HG03571 (cell line): Measurements from ENCODE around the gene NSL1.
"Not testable (repeated sequence)": the region's sequence is repeated elsewhere in the genome, so short reads cannot be mapped to it uniquely, and the experiment has no call there.

Experiments
- ATAC-seq: cut with Tn5 transposase; IDR thresholded peaks from one replicate; pipeline ENCODE4 v1.9.1; 2021; ENCODE audit not compliant: unreplicated experiment

NSL1 gene

DNA sequence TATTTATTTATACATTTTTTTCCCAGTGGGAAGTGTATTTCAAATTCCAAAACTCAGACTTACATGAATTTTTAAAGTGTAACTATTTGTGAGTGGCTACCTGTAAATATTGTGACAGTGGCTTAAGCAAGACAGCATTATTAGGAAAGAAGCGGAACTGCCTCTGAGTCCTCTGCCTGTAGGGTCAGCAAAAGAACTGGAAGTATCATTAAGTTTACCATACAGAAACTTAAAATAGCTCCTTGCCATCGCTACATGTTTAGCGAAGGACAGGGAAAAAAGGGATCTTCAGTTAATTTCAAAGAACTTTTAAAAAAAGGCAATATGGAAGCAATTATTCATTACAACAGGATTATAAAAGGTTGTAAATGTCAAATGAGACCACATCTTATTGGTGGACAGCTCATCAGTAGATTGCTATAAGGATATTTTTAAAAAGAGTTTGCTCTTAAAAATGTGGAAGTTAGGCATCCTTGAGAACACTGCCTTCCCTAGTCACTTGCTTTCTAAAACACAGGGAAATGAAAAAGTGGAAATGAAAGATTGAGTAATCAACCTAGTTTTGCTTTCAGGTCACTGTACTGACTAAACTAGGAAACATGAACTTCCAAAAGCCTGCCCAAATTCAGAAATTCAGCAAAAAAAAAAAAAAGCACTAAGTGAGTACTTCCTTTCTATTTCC, 39.2 kb downstream of the NSL1 start:
- ATAC-seq: no peak

DNA sequence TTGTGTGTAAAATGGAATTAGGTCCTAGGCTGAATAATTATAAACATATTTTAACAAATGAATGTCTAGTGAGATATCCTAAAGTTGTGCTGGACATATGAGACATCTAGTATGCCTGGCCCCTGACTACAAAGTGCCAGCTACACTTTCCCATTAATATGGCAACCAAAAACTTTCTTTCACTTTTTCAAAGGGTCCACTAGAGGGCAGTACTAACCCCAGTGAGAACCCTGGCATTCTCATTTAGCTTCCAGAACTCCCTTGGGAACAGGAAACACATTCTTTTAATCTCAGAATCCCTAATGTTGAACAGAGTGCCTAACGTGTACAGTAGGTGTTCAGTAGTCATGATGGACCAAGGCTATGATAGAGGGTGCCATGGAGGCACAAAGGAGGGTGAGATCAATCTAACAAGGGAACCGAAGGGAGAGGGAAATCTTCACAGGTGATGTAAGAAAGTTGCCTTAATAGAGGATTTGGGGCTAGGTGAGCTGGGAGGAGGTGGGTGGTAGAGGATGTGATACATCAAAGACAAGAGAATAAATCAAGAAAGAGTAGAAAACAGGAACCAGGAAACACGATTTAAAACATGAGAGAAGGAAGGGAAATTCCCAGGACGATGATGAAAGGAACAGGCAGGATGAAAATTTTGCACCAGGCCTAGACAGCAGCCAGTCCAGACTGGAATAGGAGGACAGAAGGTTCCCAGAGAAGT, 41.6 kb downstream of the NSL1 start:
- ATAC-seq: no peak

DNA sequence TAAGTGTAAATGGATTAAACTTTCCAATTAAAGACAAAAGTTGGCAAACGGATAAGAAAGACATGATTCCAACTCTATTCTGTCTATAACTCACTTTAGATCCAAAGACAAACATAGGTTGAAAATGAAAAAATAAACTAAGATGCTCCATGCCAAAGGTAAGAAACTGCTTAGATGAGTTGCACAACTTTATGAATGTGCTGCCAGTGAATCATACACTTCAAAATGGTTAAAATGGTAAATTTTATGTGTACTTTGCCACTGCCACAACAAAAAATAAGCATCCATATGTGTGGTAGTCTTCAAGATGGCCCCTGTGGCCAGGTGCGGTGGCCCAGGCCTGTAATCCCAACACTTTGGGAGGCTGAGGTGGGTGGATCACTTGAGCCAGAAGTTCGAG, 45.0 kb downstream of the NSL1 start:
- ATAC-seq: no peak

DNA sequence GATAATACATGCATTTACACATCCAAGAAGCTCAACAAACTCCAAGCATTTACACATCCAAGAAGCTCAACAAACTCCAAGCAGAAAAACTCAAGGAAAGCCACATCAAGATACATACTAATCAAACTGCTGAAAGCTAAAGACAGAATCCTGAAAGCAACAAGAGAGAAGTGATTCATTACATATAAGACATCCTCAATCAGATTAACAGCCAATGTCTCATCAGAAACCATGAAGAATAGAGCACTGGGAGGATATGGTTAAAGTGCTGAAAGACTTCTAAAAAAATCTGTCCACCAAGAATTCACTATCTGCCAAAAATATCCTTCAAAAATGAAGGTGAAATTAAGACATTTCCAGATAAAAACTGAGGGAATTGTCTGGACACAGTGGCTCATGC, 46.3 kb downstream of the NSL1 start:
- no peak for ATAC-seq

DNA sequence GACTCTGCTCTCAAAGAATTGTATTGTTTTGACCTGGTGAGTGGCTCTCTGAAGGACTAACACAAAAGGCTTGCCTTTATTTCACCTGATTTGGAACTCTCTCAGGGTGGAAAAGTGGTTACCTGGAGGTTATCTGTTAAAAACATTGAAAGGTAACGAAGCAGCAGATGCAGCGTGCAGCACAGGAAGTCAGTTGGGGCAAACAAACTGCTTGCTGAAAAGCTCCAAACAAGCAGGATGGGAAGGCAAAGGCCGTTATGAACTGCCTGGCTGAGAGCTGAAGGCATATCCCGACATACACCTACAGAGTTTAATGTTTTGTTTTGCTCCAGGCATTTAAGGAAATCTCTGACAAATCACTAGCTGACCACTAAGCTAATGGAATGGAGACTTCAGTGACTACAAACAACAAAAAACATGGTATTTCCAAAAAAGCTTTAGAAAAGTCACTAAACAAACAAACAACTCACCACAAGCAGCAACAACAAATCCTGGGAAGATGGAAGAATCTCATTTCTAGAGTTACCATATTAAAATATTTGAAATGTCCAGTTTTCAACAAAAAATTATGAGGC, 47.6 kb downstream of the NSL1 start:
- ATAC-seq: no peak

DNA sequence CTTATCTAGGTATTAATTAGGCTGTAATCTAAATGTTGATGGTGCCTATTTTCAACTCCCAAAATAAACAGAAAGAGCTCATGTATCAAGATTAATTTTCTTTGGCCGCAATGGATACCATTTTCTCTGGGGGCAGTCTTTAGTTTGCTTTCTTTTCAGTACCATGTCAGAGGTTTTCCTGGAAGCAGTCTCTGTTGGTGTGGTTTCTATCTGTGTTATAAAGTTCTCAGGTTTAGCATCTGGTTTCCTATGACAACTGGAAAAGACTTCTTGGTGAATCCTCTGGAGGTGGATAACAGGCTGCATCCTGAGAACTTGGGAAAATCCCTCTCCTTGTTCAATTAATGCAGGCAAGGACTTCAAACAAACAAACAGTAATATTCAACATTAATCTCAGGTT, 53.2 kb downstream of the NSL1 start:
- no peak for ATAC-seq

DNA sequence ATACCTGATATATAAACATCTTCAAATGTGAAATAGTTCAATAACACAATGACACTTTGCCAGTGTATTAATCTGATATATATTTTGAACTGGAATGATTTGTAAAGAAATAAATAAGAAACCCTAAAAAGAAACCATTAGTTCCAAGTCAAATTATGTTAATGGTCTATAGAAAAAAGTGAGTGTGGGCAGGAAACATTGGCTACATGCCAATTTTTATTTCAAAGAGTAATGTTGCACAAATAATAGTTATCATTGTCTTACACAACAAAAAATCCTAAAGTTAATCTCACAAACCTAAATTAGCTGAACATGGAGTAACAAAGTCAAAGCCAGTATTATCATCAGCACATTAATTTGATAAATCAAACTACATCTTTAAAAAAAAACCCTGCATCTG, 54.0 kb downstream of the NSL1 start:
- no peak for ATAC-seq

DNA sequence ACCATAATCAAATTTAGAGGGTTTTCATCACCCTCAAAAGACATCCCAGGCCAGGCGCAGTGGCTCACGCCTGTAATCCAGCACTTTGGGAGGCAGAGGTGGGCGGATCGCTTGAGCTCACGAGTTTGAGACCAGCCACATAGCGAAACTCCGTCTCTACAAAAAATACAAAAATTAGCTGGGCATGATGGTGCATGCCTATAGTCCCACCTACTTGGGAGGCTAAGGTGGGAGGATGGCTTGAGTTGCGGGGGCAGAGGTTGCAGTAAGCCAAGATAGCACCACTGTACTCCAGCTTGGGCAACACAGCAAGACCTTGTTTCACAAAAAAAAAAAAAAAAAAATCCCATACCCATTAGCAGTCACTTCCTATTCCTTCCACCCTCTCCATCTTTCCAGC, 58.5 kb downstream of the NSL1 start:
- ATAC-seq: no peak

DNA sequence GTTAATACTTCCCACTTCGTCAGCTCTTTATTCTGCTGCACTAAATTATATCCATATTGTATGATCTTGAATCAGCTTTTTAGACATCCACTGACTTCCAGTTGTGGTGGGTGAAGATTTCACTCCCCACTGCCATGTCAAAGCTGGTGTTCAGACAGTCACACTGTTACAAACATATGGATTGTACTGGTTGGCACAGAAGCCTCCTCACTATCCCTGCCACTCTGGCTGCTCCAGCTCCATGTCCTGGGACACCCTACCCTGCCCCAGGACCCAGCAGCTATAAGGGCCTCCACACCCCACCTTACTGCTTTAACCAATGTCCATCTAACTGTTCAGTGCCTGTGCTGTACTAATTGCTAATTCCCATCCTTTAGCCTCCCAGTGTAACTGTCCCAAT, 59.9 kb downstream of the NSL1 start:
- no peak for ATAC-seq

DNA sequence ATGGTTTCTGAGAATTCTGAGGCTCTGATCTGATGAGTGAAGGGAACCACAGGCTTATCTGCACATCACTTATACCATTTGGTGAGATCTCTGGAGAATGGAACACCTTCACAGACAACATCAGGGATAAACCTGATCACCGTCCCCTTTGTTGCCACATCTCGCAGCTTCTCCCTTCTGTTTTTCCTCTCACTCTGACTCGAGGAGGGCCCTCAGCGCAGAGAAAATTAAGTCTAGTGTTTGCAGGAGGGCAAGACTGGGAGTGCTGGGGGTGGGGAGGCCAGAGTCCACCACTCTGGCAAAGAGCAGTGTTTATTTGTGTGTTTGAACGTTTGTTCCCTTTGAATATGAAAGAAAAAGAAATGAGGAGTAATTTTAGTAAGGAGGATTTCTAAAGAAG, 63.0 kb downstream of the NSL1 start:
- no peak for ATAC-seq

DNA sequence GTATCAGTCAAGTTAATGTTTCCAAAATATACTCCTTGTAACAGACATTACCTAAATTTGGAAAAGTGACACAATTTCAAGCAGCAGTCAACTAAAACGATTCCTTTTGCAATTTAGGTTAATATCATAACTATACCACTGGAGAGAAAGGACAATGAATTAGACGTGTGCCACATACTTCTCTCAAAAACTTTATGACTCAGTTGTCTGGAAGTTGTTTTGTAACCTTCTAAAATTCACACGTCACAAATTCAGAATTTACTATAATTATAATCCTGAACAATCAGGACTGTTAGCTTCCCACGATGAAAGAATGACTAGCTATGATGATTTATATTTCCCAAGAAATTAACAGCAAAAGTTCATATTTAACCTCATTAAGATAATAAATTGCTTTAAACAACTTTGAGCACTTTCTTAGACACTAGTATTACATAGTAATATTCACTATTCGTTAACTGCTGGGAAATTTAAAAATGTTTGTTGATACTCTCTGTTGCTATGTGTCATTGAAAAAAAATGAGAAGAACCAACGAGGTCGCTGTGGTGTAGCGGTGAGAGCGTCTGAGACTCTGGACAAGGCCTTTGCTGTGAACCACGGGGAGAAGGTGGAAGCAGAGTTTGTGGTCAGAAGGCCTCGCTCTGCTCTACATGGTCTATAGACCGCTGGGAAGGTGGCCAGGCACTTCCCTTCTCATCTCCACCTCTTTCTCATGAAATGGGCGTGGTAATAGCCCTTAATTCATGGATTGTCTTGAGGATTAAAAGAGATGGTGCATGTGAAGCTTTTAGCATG, 64.0 kb downstream of the NSL1 start:
- no peak for ATAC-seq

DNA sequence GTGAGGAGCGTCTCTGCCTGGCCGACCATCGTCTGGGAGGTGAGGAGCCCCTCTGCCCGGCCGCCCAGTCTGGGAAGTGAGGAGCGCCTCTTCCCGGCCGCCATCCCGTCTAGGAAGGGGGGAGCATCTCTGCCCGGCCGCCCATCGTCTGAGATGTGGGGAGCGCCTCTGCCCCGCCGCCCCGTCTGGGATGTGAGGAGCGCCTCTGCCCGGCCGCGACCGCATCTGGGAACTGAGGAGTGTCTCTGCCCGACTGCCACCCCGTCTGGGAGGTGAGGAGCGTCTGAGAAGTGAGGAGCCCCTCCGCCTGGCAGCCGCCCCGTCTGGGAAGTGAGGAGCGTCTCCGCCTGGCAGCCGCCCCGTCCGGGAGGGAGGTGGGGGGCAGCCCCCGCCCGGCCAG, 66.9 kb downstream of the NSL1 start:
- ATAC-seq: not testable (repeated sequence)

DNA sequence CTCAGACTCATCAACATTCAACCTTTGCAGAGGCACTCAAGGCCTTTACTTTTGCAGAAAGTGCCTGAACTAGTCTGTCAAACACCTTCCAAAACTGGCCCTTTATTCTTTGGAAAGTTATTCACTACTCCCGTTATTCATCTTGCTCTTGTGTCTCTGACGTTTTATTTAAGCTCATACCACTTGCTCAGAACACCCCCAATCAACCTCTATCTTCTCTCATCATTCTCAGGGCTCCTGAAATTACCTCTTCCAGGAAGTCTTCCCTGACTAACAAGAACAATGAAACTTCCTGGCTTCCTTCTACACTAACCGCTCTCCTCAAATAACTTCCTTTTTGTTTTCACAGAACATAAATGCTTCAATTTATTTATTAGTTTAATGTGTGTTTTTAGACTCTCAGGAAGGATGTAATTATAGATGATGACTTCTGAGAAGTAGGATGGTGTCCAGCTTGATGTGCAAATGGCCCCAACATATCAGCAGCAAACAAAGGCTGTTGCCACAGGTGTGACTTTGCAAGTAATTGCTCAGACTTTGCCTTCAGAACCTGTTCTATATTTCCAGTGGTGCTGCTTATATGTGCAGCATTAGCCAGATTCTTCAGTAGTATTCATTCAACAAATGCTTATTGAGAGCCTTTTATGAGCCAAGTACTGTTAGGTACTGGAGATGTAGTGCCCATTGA, 69.2 kb downstream of the NSL1 start:
- ATAC-seq: no peak

DNA sequence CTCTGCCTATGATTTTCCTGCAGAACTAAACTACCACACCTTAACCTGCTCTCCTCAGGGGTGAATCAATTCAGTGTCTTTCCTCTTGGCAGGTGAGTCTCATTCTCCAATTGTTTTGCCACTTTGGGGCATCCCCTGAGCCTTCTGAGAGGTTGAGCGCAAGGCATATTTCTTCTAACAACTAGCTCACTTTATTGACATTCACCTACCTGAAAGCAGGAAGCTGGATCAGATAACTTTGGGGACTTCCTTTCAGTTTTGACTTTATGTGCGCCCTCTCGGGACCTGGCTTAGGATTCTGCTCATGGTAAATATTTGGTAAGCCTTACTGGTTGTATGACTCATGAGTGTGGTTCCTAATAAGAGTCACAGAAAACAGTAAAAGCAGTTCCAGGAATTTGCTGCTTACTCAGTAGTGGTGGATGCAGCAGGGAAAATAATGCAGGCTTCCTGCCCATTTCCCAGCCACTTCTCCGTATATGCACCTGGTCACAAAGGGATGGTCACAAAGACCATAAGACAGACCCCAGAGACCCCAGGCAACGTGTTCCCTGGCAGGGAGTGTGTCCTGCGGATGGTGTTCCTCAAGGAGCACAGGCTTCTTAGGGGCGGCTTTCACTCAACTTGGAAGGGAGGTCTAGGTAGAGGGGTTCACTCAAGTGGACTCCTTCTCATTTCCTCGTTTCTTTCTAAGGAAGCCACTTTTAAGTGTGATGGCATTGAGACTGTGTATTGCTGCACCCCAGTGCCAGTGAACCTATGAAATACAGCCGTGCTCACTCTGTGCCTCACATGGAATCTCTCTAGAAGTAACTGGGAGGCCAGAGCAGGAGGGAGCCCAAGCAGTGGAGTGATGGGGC, 70.0 kb downstream of the NSL1 start:
- ATAC-seq: no peak

DNA sequence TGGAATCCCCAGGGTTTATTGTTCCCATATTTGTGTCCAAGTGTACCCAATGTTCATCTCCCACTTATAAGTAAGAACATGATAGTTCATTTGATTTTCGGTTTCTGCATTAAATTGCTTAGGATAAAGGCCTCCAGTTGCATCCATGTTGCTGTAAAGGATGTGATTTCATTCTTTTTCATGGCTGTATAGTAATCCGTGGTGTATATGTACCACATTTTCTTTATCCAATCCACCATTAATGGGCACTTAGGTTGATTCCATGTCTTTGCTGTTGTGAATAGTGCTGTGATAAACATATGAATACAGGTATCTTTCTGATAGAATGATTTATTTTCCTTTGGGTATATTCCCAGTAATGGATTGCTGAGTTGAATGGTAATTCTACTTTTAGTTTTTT, 71.9 kb downstream of the NSL1 start:
- ATAC-seq: no peak

DNA sequence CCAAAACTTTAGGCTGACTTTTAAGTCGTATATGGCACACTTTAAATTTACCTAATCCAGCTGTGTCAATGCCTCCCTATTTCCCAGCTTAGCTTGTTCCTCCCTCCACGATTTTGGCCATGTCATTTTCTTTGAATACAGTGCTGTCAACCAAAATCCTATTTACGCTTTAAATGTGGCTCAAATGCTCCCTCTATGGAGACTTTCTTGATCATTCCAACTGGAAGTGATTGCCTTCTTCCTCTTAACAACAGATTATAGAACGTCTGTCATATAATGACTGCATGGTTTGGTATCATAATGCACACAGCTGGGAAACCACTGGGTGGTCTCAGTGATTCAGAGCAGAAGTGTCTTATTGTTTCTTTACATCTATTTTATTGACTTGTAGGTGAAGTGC, 73.1 kb downstream of the NSL1 start:
- no peak for ATAC-seq

DNA sequence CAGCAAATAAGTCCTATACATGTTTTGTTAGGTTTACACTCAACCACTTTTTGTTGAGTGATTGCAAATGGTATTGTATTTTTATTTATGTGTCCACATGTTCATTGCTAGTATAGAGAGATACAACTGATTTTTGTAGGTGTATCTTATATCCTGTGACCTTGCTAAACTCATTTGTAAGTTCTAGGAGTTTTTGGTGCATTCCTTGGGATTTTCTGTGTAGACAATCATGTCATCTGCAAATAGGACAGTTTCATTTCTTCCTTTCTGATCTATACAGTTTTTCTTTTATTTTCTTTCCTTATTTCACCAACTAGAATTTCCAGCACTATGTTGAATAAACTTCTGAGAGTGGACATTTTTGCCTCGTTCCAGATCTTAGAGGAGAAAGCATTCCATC, 75.4 kb downstream of the NSL1 start:
- no peak for ATAC-seq

DNA sequence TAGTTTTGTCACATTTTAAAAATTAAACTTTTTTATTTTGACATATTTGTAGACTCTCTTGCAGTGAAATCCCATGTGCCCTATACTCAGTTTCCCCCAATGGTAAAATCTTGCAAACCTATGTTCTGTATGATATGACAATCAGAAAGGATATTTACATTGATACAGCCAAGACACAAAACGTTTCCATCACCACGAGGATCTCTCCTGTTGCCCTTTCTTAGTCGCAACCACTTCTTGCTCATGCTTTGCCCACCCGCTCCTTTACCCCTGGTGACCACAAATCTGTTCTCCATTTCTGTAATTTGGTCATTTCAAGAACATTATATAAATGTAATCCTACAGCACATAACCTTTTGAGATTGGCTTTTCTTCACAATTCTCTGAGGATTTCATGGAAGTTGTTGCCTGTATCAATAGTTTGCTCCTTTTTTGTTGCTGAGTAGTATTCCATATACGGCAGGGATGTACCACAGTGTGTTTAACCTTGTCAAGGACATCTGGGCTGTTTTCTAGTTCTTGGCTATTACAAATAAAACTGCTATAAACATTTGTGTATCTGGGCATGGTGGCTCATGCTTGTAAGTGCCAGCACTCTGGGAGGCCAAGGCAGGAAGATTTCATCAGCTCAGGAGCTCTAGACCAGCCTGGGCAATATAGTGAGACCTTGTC, 78.0 kb downstream of the NSL1 start:
- ATAC-seq: no peak

DNA sequence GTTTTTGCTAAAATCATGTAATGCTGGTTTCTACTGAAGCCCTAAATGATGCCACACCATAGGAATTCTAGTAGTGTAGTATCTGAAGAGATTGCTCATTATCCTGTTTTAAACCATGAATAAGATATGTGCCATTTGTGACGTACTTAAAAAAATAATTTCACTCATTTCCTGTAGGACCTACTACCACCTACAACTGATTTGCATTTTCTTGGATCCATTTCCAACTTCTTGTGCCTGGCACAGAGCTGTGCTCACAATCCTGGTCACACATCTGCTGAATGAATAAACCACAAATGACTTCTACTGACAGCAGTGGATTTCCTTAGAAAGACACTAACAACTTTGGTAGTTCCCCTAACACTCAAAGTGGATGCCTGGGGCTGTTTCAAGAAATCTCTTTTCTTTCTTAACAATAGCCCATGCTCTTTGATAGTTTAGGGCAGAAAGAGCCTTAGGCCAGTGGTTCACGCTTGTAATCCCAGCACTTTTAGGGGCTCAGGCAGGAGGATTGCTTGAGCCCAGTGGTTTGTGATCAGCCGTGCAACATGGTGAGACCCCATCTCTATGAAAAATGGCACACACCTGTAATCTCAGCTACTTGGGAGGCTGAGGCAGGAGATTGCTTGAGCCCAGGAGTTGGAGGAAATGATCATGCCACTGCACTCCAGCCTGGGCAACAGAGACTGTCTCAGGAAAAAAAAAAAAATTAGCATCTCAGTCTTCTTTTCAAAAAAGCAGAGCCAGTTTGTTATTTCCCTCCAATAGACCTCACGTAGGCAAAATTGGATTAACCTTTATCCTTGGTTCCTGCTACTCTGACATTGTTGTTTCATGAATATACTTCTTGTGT, 78.9 kb downstream of the NSL1 start:
- ATAC-seq: no peak
